ENCODE measurements around the gene USP7. TPM values are rescaled to one million over a fixed set of nuclear protein-coding genes. Genes with fewer than 3 reads are reported as not detected.

USP7 gene
- total RNA-seq, 2 donors from 2014 or later: 56.0 to 69.1 TPM

- intact Hi-C loops (cut with DNase I): no loop called here
- DNase-seq (peak; percentile 51), ATAC-seq (peak; percentile 18 to 19)
Observed at GRCh38 chr16:8861563-8862308, 102.0 kb downstream of the USP7 start.

GRCh38 chr16:8859913-8860881 is 103.5 kb downstream of the USP7 start:
- intact Hi-C loops (cut with DNase I): no loop called here
- peak in 1 of 2 donors; percentile 29 for ATAC-seq
- DNase-seq: peak; percentile 50

GRCh38 chr16:8858994-8859912 is 104.5 kb downstream of the USP7 start:
- ATAC-seq (no peak), DNase-seq (peak; percentile 18)
- intact Hi-C loops (cut with DNase I): no loop called here

- DNase-seq: no peak
- no peak for ATAC-seq
- intact Hi-C loops (cut with DNase I): no loop called here
Observed at GRCh38 chr16:8855972-8856371, 107.7 kb downstream of the USP7 start.

- ATAC-seq (no peak), DNase-seq (peak; percentile 8)
Observed at GRCh38 chr16:8855051-8855786, 108.5 kb downstream of the USP7 start.

GRCh38 chr16:8854298-8854948 is 109.3 kb downstream of the USP7 start:
- DNase-seq (peak; percentile 15), ATAC-seq (no peak)
- intact Hi-C loops (cut with DNase I): no loop called here

More at GRCh38 chr16:8855051-8855786, 108.5 kb downstream of the USP7 start:
- intact Hi-C loops (cut with DNase I): no loop called here

- DNase-seq: peak; percentile 5
- ATAC-seq: no peak
Observed at GRCh38 chr16:8853611-8854010, 110.1 kb downstream of the USP7 start.

GRCh38 chr16:8853150-8853549 is 110.6 kb downstream of the USP7 start:
- ATAC-seq (peak in 1 of 2 donors; percentile 31), DNase-seq (peak; percentile 17)
- intact Hi-C loops (cut with DNase I): no loop called here

More at GRCh38 chr16:8853611-8854010, 110.1 kb downstream of the USP7 start:
- intact Hi-C loops (cut with DNase I): no loop called here

- intact Hi-C loops (cut with DNase I): no loop called here
- DNase-seq: peak; percentile 9
- no peak for ATAC-seq
Observed at GRCh38 chr16:8852534-8852933, 111.2 kb downstream of the USP7 start.

GRCh38 chr16:8851761-8852403 is 111.8 kb downstream of the USP7 start:
- ATAC-seq: no peak
- peak; percentile 5 for DNase-seq
- intact Hi-C loops (cut with DNase I): no loop called here

GRCh38 chr16:8850279-8850885 is 113.3 kb downstream of the USP7 start:
- peak; percentile 72 for DNase-seq
- intact Hi-C loops (cut with DNase I): no loop called here
- peak; percentile 68 to 78 for ATAC-seq

- DNase-seq (peak; percentile 17), ATAC-seq (no peak)
- intact Hi-C loops (cut with DNase I): no loop called here
Observed at GRCh38 chr16:8849411-8850011, 114.2 kb downstream of the USP7 start.

- ATAC-seq: no peak
- intact Hi-C loops (cut with DNase I): no loop called here
Observed at GRCh38 chr16:8848939-8849391, 114.7 kb downstream of the USP7 start.

GRCh38 chr16:8848231-8848938 is 115.3 kb downstream of the USP7 start:
- intact Hi-C loops (cut with DNase I): no loop called here
- no peak for ATAC-seq
- peak; percentile 15 for DNase-seq

More at GRCh38 chr16:8848939-8849391, 114.7 kb downstream of the USP7 start:
- peak; percentile 21 for DNase-seq

GRCh38 chr16:8847623-8848022 is 116.1 kb downstream of the USP7 start:
- intact Hi-C loops (cut with DNase I): no loop called here
- DNase-seq (peak; percentile 21), ATAC-seq (no peak)

- no peak for ATAC-seq
- intact Hi-C loops (cut with DNase I): no loop called here
- DNase-seq: no peak
Observed at GRCh38 chr16:8847145-8847544, 116.6 kb downstream of the USP7 start.

Measured in left cardiac atrium (tissue), 4 donors.